HepG2 (cell line): ENCODE measurements around the gene BLCAP. TPM values are rescaled to one million over a fixed set of nuclear protein-coding genes. Genes with fewer than 3 reads are reported as not detected.
A peak's percentile ranks its signal among the peaks of the same experiment; 100 is the strongest.

Experiments used
- ATAC-seq: fragments of 200-7000 bp; cut with Tn5 transposase; 3 replicates; pipeline ENCODE4 v1.9.1; 2020; ENCODE audit warnings: mild to moderate bottlenecking, moderate library complexity
- BruUV-seq: library from RNA; stranded (reverse); fragments of 400-500 nt; replicated peaks from 2 replicates; lab custom pipeline; 2021; lab: Mats Ljungman, UMichigan
- CTCF ChIA-PET: fragments of 300-600 bp; formaldehyde crosslinking; extraction: SDS; loops from one replicate; lab custom pipeline; 2021; ENCODE audit warnings: low total read pairs, inconsistent platforms, low intra/inter-chr PET ratio; lab: Yijun Ruan, JAX
- POLR2A ChIA-PET: fragments of 350-600 bp; sonication (Branson Sonifier 250); formaldehyde crosslinking; loops from one replicate; lab custom pipeline; 2020; ENCODE audit warnings: antibody characterized with exemption, inconsistent platforms; lab: Yijun Ruan, JAX
- DNase-seq: peaks from one replicate; pipeline ENCODE4 v3.0.0-alpha.2; 2015; ENCODE audit warnings: low spot score
- FAIRE-seq: peaks from 3 replicates; lab custom pipeline; 2011; peaks lifted over from hg19 to GRCh38; lab: Jason Lieb, UNC
- H2AFZ ChIP-seq: one replicate; pipeline ENCODE4 v1.6.1; 2011; ENCODE audit warnings: low read length, inconsistent platforms
- H3K27ac ChIP-seq: fragments of 300-600 bp; 3 replicates; pipeline ENCODE4 v1.8.0; 2011; ENCODE audit warnings: mixed run types, mild to moderate bottlenecking, mixed read lengths, low read length, inconsistent platforms; ENCODE audit not compliant: insufficient read depth; ENCODE audit errors: extremely low read length
- H3K27me3 ChIP-seq, 2 experiments: fragments of 200-600 bp in 1 of 2; 2 replicates in 1 of 2; 3 replicates in 1 of 2; pipeline versions ENCODE4 v1.6.0 to v1.8.0; 2011; ENCODE audit warnings: low read length in 2 of 2, mild to moderate bottlenecking in 2 of 2, moderate library complexity in 2 of 2, inconsistent platforms in 1 of 2; ENCODE audit not compliant: insufficient read depth in 2 of 2, control insufficient read depth in 1 of 2
- H3K36me3 ChIP-seq, 2 experiments: fragments of 200-600 bp in 1 of 2; replicated peaks in 1 of 2; 2 replicates in 1 of 2; 3 replicates in 1 of 2; pipeline versions ENCODE4 v1.5.1 to v1.8.0; 2011; ENCODE audit warnings: low read length in 2 of 2, inconsistent platforms in 1 of 2; ENCODE audit not compliant: insufficient read depth in 2 of 2, control insufficient read depth in 1 of 2
- H3K4me1 ChIP-seq: 2 replicates; pipeline ENCODE4 v1.5.1; 2012; ENCODE audit warnings: low read length, inconsistent platforms; ENCODE audit not compliant: insufficient read depth
- H3K4me2 ChIP-seq: 2 replicates; pipeline ENCODE4 v1.6.0; 2011; ENCODE audit warnings: low read depth, low read length, inconsistent platforms
- H3K4me3 ChIP-seq, 3 experiments: fragments of 200-600 bp in 1 of 3; sonication (generic), shearing (Covaris generic) in 1 of 3; replicated peaks in 1 of 3; 2 replicates each; pipeline ENCODE4 v1.5.1; 2011 to 2016; ENCODE audit warnings: low read length in 3 of 3, inconsistent platforms in 2 of 3, low read depth in 2 of 3, mild to moderate bottlenecking in 2 of 3, control low read depth in 1 of 3, mixed read lengths in 1 of 3; ENCODE audit not compliant: insufficient read depth in 1 of 3
- H3K79me2 ChIP-seq: one replicate; pipeline ENCODE4 v1.6.1; 2011; ENCODE audit warnings: low read length, inconsistent platforms; ENCODE audit not compliant: insufficient read depth
- H3K9ac ChIP-seq: 2 replicates; pipeline ENCODE4 v1.6.0; 2011; ENCODE audit warnings: mild to moderate bottlenecking, low read depth, low read length, inconsistent platforms; ENCODE audit not compliant: insufficient read depth
- H3K9me3 ChIP-seq: 2 replicates; pipeline ENCODE4 v1.5.1; 2012; ENCODE audit warnings: mild to moderate bottlenecking, low read length
- H4K20me1 ChIP-seq: 2 replicates; pipeline ENCODE4 v1.6.0; 2011; ENCODE audit warnings: inconsistent platforms, mild to moderate bottlenecking, low read length, moderate library complexity; ENCODE audit not compliant: insufficient read depth
- GLMP ChIP-seq: sonication (generic); formaldehyde crosslinking; IDR thresholded peaks from 2 replicates; pipeline ENCODE4 v1.9.0; 2021; ENCODE audit warnings: missing genetic modification reagents, mild to moderate bottlenecking, borderline replicate concordance
- HNF4G ChIP-seq, 2 experiments: sonication (generic) in 1 of 2; formaldehyde crosslinking in 1 of 2; IDR thresholded peaks; 2 replicates each; pipeline versions ENCODE4 v1.4.0 to v1.6.1; 2011 to 2020; ENCODE audit warnings: borderline replicate concordance in 2 of 2, low read depth in 2 of 2, mild to moderate bottlenecking in 2 of 2, low read length in 1 of 2, missing genetic modification reagents in 1 of 2, moderate library complexity in 1 of 2
- MAF1 ChIP-seq: sonication (generic); formaldehyde crosslinking; IDR thresholded peaks from 2 replicates; pipeline ENCODE4 v1.5.0; 2020; ENCODE audit warnings: missing genetic modification reagents, borderline replicate concordance
- MEIS2 ChIP-seq: sonication (generic); formaldehyde crosslinking; IDR thresholded peaks from 2 replicates; pipeline ENCODE4 v1.9.0; 2021; ENCODE audit warnings: mild to moderate bottlenecking, missing genetic modification reagents
- NFRKB ChIP-seq: fragments of 450-650 bp; IDR thresholded peaks from 2 replicates; pipeline ENCODE4 v1.6.1; 2017
- NR2C2 ChIP-seq: sonication (generic); formaldehyde crosslinking; IDR thresholded peaks from 2 replicates; pipeline ENCODE4 v1.4.0; 2020; ENCODE audit warnings: missing genetic modification reagents, mild to moderate bottlenecking, moderate library complexity, borderline replicate concordance
- RAD51 ChIP-seq: fragments of 450-650 bp; IDR thresholded peaks from 2 replicates; pipeline ENCODE4 v1.6.1; 2016; ENCODE audit warnings: borderline replicate concordance
- SAFB2 ChIP-seq: sonication (generic); formaldehyde crosslinking; IDR thresholded peaks from 2 replicates; pipeline ENCODE4 v1.5.1; 2020; ENCODE audit warnings: missing genetic modification reagents, low read depth, mild to moderate bottlenecking, borderline replicate concordance
- TBX3 ChIP-seq: fragments of 450-650 bp; IDR thresholded peaks from 2 replicates; pipeline ENCODE4 v1.6.1; 2017; ENCODE audit warnings: antibody characterized with exemption, mild to moderate bottlenecking, inconsistent platforms, borderline replicate concordance
- TEAD3 ChIP-seq: optimal IDR thresholded peaks from 2 replicates; pipeline ENCODE3; 2016; ENCODE audit warnings: borderline replicate concordance
- YEATS2 ChIP-seq: sonication (generic); formaldehyde crosslinking; IDR thresholded peaks from 2 replicates; pipeline ENCODE4 v1.4.0; 2020; ENCODE audit warnings: missing genetic modification reagents, borderline replicate concordance
- ZIK1 ChIP-seq: sonication (generic); formaldehyde crosslinking; IDR thresholded peaks from 2 replicates; pipeline ENCODE4 v1.5.0; 2020; ENCODE audit warnings: mild to moderate bottlenecking, low read depth, missing genetic modification reagents, borderline replicate concordance
- ZMYM3 ChIP-seq: sonication (generic); formaldehyde crosslinking; IDR thresholded peaks from 2 replicates; pipeline ENCODE4 v1.5.1; 2020; ENCODE audit warnings: mild to moderate bottlenecking, missing genetic modification reagents
- ZNF768 ChIP-seq: sonication (generic); formaldehyde crosslinking; IDR thresholded peaks from 2 replicates; pipeline ENCODE4 v1.4.0; 2020; ENCODE audit warnings: missing genetic modification reagents
- WGBS: methylation state at CpG from one replicate; pipeline ENCODE4 v1.1.6; 2017; ENCODE audit warnings: low lambda C conversion rate; 5-methylcytosine and 5-hydroxymethylcytosine counted together
- in situ Hi-C: cut with HindIII; loops from 2 replicates; pipeline ENCODE4 v1.10.0; 2017; ENCODE audit warnings: low pct_unique_long_range_greater_than_20kb; ENCODE audit not compliant: extremely low pct_ligation_motif_present
- intact Hi-C: fragments of 100-400 bp; cut with micrococcal nuclease; formaldehyde crosslinking; loops from one replicate; pipeline ENCODE4 v1.10.0; 2022; ENCODE audit not compliant: unreplicated experiment
- polyA plus RNA-seq, 8 experiments: library from polyadenylated mRNA; depleted of rRNA in 3 of 8; stranded (reverse) in 7 of 8; unstranded in 1 of 8; fragments of >200 nt; fragmentation: Illumina TruSeq in 4 of 8; extraction: Trizol in 4 of 8; gene quantifications; 2 replicates each; pipeline versions ENCODE4 v1.2.1 to v1.2.3, GENCODE V29; 2011 to 2016; ENCODE audit warnings: low read depth in 4 of 8, missing spikeins in 1 of 8, mixed read lengths in 1 of 8; ENCODE audit not compliant: insufficient read depth in 1 of 8
- total RNA-seq, 5 experiments: library from RNA; depleted of rRNA; stranded (reverse); fragments of >200 nt; fragmentation: Illumina TruSeq; extraction: Trizol; gene quantifications; 2 replicates each; pipeline ENCODE4 v1.2.3, GENCODE V29; 2016; ENCODE audit warnings: low read depth in 1 of 5

Gene BLCAP
- total and polyA plus RNA-seq, 2 of the 13 experiments (the other 11 are each of a cell fraction or from before 2014, with no cell fraction given) = 52.4 to 86.8 TPM

GRCh38 chr20:37567331-37567665 is 39.6 kb upstream of the BLCAP start:
- Histone ChIP-seq H3K4me3 (no peak overlapping the region), H3K27ac (no peak overlapping the region), H4K20me1 (no peaks in the 10 kb centered on the region), H2AFZ (no peak overlapping the region), H3K9me3 (no peaks in the 10 kb centered on the region), H3K27me3 (peaks cover 6 to 75% of the 10 kb centered on the region in 2 experiments; a peak in 4 of 5 replicates), H3K9ac (no peak overlapping the region), H3K4me2 (no peak overlapping the region; the same call in 1 of the 2 replicates), H3K36me3 (no peaks in the 10 kb centered on the region), H3K4me1 (peaks cover 33% of the 10 kb centered on the region), H3K79me2 (no peaks in the 10 kb centered on the region)
- POLR2A ChIA-PET = no interaction called here
- BruUV-seq = no TSS peak
- ATAC-seq (no peak), FAIRE-seq (no peak), DNase-seq (no peak)
- TF ChIP-seq ZIK1 (CRISPR knock-in tag) (no peak), SAFB2 (CRISPR knock-in tag) (no peak), NFRKB (no peak), YEATS2 (CRISPR knock-in tag) (no peak)
- CTCF ChIA-PET = no interaction called here
- intact Hi-C loops = loop anchor here (10.0 kb wide), 1 partner anchor 328 kb away; no protein-coding TSS in a partner anchor
- WGBS = 34% methylated on average over 7 of the region's 7 CpGs
- in situ Hi-C loops = loop anchor here (5.0 to 25.0 kb wide), 3 partner anchors 330 to 645 kb away; no protein-coding TSS in a partner anchor

- no peak for ATAC-seq
- intact Hi-C loops = loop anchor here (10.0 kb wide), 1 partner anchor 328 kb away; no protein-coding TSS in a partner anchor
- no peak overlapping the region for H3K27ac ChIP-seq
- 11% methylated on average over 5 of the region's 5 CpGs for WGBS
- in situ Hi-C loops = loop anchor here (5.0 to 25.0 kb wide), 3 partner anchors 331 to 646 kb away; no protein-coding TSS in a partner anchor
- TF ChIP-seq MAF1 (CRISPR knock-in tag) (no peak), TEAD3 (CRISPR knock-in tag) (no peak), TBX3 (no peak), ZNF768 (peak; percentile 91), NR2C2 (no peak), GLMP (no peak), RAD51 (no peak), HNF4G (IDR thresholded peaks at IDR 0.05; ENCODE audit: borderline replicate concordance, low read depth, low read length) (no peak), HNF4G (CRISPR knock-in tag; IDR thresholded peaks at IDR 0.05; ENCODE audit: borderline replicate concordance, low read depth) (no peak), ZMYM3 (CRISPR knock-in tag) (peak; percentile 37; the same call in 1 of the 2 replicates), MEIS2 (CRISPR knock-in tag) (no peak)
- DNase-seq = no peak
- POLR2A ChIA-PET = no interaction called here
- H2AFZ ChIP-seq = no peak overlapping the region
- H3K4me1 ChIP-seq = peaks cover 33% of the 10 kb centered on the region
- no peaks in the 10 kb centered on the region for H4K20me1 ChIP-seq
- H3K4me3 ChIP-seq = no peak overlapping the region
- H3K9ac ChIP-seq = no peak overlapping the region
- CTCF ChIA-PET = no interaction called here
- no TSS peak for BruUV-seq
- no peaks in the 10 kb centered on the region for H3K9me3 ChIP-seq
- H3K27me3 ChIP-seq = peaks cover 6 to 76% of the 10 kb centered on the region in 2 experiments; a peak in 4 of 5 replicates
- H3K79me2 ChIP-seq = no peaks in the 10 kb centered on the region
- no peak for FAIRE-seq
- no peaks in the 10 kb centered on the region for H3K36me3 ChIP-seq
- no peak overlapping the region for H3K4me2 ChIP-seq
These were observed 39.1 kb upstream of the BLCAP start for GRCh38 chr20:37566590-37567330.
